RWPE1 (cell line): ENCODE measurements around the gene WFDC5.

Source experiments
- CTCF ChIA-PET: fragments of 350-600 bp; sonication (Branson Sonifier 250); formaldehyde crosslinking; extraction: SDS; loops from one replicate; lab custom pipeline; 2021; lab: Yijun Ruan, JAX
- POLR2A ChIA-PET: fragments of 400-600 bp; formaldehyde crosslinking; extraction: SDS; loops from one replicate; lab custom pipeline; 2020; ENCODE audit warnings: antibody characterized with exemption; ENCODE audit not compliant: low non-redundant PET; lab: Yijun Ruan, JAX
- DNase-seq: peaks from one replicate; pipeline ENCODE4 v3.0.0; 2012; ENCODE audit warnings: low spot score
- H3K27ac ChIP-seq: fragments of 450-650 bp; 2 replicates; pipeline ENCODE4 v1.5.1; 2017
- CTCF ChIP-seq: fragments of 450-650 bp; conservative IDR thresholded peaks from 2 replicates; pipeline ENCODE4 v1.5.1; 2017; ENCODE audit warnings: low read depth, mild to moderate bottlenecking

The WFDC5 gene

GRCh38 chr20:45061244-45061643 lies 53.7 kb downstream of the WFDC5 start:
- H3K27ac ChIP-seq: no peak overlapping the region
- ChIA-PET POLR2A (no interaction called here), CTCF (interaction anchor here (0.8 kb wide), 1 partner anchor 35 kb away, joined by 3 read pairs; no protein-coding TSS in a partner anchor)
- TF ChIP-seq CTCF: no peak
- peak; percentile 98 for DNase-seq

GRCh38 chr20:45060294-45060693 lies 54.7 kb downstream of the WFDC5 start:
- CTCF ChIA-PET: interaction anchor here (0.6 to 1.3 kb wide), 4 partner anchors 16 to 71 kb away, joined by 3 to 7 read pairs (median 4); no protein-coding TSS in a partner anchor
- POLR2A ChIA-PET: no interaction called here
- DNase-seq: no peak
- H3K27ac ChIP-seq: no peak overlapping the region
- TF ChIP-seq CTCF: no peak
